HCT116 (cell line): ENCODE data around the gene SLC25A22. TPM values are rescaled to one million over a fixed set of nuclear protein-coding genes. Genes with fewer than 3 reads are reported as not detected.

ENCODE experiments used
- ATAC-seq: fragments of 200-7000 bp; cut with Tn5 transposase; 2 replicates; pipeline ENCODE4 v1.9.1; 2020; ENCODE audit warnings: mild to moderate bottlenecking, moderate library complexity
- BruUV-seq: library from RNA; stranded (reverse); fragments of 400-500 nt; replicated peaks from 2 replicates; lab custom pipeline; 2021; lab: Mats Ljungman, UMichigan
- CTCF ChIA-PET: fragments of 300-600 bp; sonication (Branson Sonifier 250); formaldehyde crosslinking; loops from one replicate; lab custom pipeline; 2021; ENCODE audit warnings: antibody characterized with exemption; lab: Charles Lee
- POLR2A ChIA-PET: fragments of 300-600, 350-600 bp; sonication (Branson Sonifier 250); formaldehyde crosslinking; loops from one replicate; lab custom pipeline; 2021; ENCODE audit warnings: antibody characterized with exemption; lab: Charles Lee
- RAD21 ChIA-PET, 2 experiments: fragments of 300-600 bp; sonication (Branson Sonifier 250); formaldehyde crosslinking; loops; one replicate each; lab custom pipeline; 2023; ENCODE audit warnings: low total read pairs in 2 of 2; ENCODE audit not compliant: uncharacterized antibody in 2 of 2, unreplicated experiment in 2 of 2, low non-redundant PET in 1 of 2; lab: Charles Lee
- DNase-seq: peaks from one replicate; pipeline ENCODE4 v3.0.0-alpha.2; 2010; ENCODE audit warnings: low read depth, low spot score
- H2AFZ ChIP-seq: fragments of 200-600 bp; shearing (Covaris generic), sonication (generic); 2 replicates; pipeline ENCODE4 v1.6.1; 2017; ENCODE audit warnings: low read depth, mixed run types, mixed read lengths, antibody characterized with exemption, low read length; ENCODE audit not compliant: poor library complexity, severe bottlenecking
- H3K27ac ChIP-seq: 2 replicates; pipeline ENCODE4 v1.5.1; 2012; ENCODE audit warnings: low read depth, low read length
- H3K27me3 ChIP-seq: fragments of 200-600 bp; sonication (generic); 2 replicates; pipeline ENCODE4 v1.6.1; 2016; ENCODE audit warnings: mixed run types, low read length, mixed read lengths; ENCODE audit not compliant: insufficient read depth
- H3K36me3 ChIP-seq, 2 experiments: fragments of 200-500 bp in 1 of 2; fragments of 200-600 bp in 1 of 2; sonication (Bioruptor generic) in 1 of 2; sonication (generic) in 1 of 2; 2 replicates each; pipeline versions ENCODE4 v1.5.1 to v1.6.1; 2014 to 2016; ENCODE audit warnings: low read length in 2 of 2, inconsistent platforms in 1 of 2, mixed read lengths in 1 of 2, mixed run types in 1 of 2; ENCODE audit not compliant: insufficient read depth in 2 of 2, control insufficient read depth in 1 of 2
- H3K4me1 ChIP-seq, 2 experiments: fragments of 200-600 bp in 1 of 2; sonication (generic) in 1 of 2; 2 replicates each; pipeline versions ENCODE4 v1.5.1 to v1.6.1; 2012 to 2017; ENCODE audit warnings: low read length in 2 of 2, inconsistent platforms in 1 of 2, mild to moderate bottlenecking in 1 of 2, mixed read lengths in 1 of 2, mixed run types in 1 of 2, moderate library complexity in 1 of 2; ENCODE audit not compliant: insufficient read depth in 2 of 2, control insufficient read depth in 1 of 2
- H3K4me2 ChIP-seq: fragments of 200-600 bp; sonication (generic); 2 replicates; pipeline ENCODE4 v1.6.1; 2017; ENCODE audit warnings: mixed run types, low read length, mixed read lengths
- H3K4me3 ChIP-seq, 2 experiments: fragments of 200-600 bp in 1 of 2; sonication (generic) in 1 of 2; replicated peaks in 1 of 2; 2 replicates each; pipeline ENCODE4 v1.5.1; 2011 to 2016; ENCODE audit warnings: low read length in 2 of 2, control low read depth in 1 of 2, low read depth in 1 of 2, mild to moderate bottlenecking in 1 of 2, mixed read lengths in 1 of 2, mixed run types in 1 of 2
- H3K79me2 ChIP-seq: fragments of 200-600 bp; sonication (generic); 2 replicates; pipeline ENCODE4 v1.6.1; 2017; ENCODE audit warnings: mild to moderate bottlenecking, mixed run types, low read length, moderate library complexity, mixed read lengths; ENCODE audit not compliant: insufficient read depth
- H3K9ac ChIP-seq: fragments of 200-600 bp; sonication (generic); 2 replicates; pipeline ENCODE4 v1.6.1; 2016; ENCODE audit warnings: low read length, mixed read lengths
- H3K9me2 ChIP-seq: fragments of 200-600 bp; sonication (generic), shearing (Covaris generic); 2 replicates; pipeline ENCODE4 v1.6.1; 2017; ENCODE audit warnings: mixed run types, mild to moderate bottlenecking, moderate library complexity; ENCODE audit not compliant: insufficient read depth
- H3K9me3 ChIP-seq, 2 experiments: fragments of 200-500 bp in 1 of 2; fragments of 200-600 bp in 1 of 2; sonication (Bioruptor generic) in 1 of 2; sonication (generic) in 1 of 2; 2 replicates each; pipeline ENCODE4 v1.6.1; 2014 to 2017; ENCODE audit warnings: low read length in 2 of 2, mixed read lengths in 2 of 2, inconsistent platforms in 1 of 2, low read depth in 1 of 2, mild to moderate bottlenecking in 1 of 2, mixed run types in 1 of 2, moderate library complexity in 1 of 2; ENCODE audit not compliant: control insufficient read depth in 1 of 2, insufficient read depth in 1 of 2
- H4K20me1 ChIP-seq: fragments of 200-600 bp; sonication (generic), shearing (Covaris generic); 2 replicates; pipeline ENCODE4 v1.6.1; 2017; ENCODE audit warnings: mixed run types, mild to moderate bottlenecking, moderate library complexity; ENCODE audit not compliant: insufficient read depth
- CTCF ChIP-seq, 3 experiments: fragments of 200-600 bp in 1 of 3; sonication (generic) in 1 of 3; IDR thresholded peaks in 2 of 3; conservative IDR thresholded peaks in 1 of 3; 2 replicates each; pipeline ENCODE4 v1.5.1; 2012 to 2017; ENCODE audit warnings: low read depth in 2 of 3, low read length in 2 of 3, antibody characterized with exemption in 1 of 3, borderline replicate concordance in 1 of 3, control low read depth in 1 of 3, mild to moderate bottlenecking in 1 of 3, mixed read lengths in 1 of 3, mixed run types in 1 of 3, moderate library complexity in 1 of 3; ENCODE audit not compliant: insufficient read depth in 1 of 3
- POLR2AphosphoS5 ChIP-seq: IDR thresholded peaks from 2 replicates; pipeline ENCODE4 v1.6.1; 2011; ENCODE audit warnings: mild to moderate bottlenecking, low read depth, low read length, moderate library complexity
- SP1 ChIP-seq: IDR thresholded peaks from 2 replicates; pipeline ENCODE4 v1.6.1; 2012; ENCODE audit warnings: low read depth
- ZBTB33 ChIP-seq: IDR thresholded peaks from 2 replicates; pipeline ENCODE4 v1.6.1; 2011; ENCODE audit warnings: mild to moderate bottlenecking, low read length, moderate library complexity; ENCODE audit not compliant: insufficient replicate concordance; ENCODE audit errors: extremely low read depth
- ZFX ChIP-seq: fragments of 450-650 bp; IDR thresholded peaks from 2 replicates; pipeline ENCODE4 v1.6.1; 2017
- intact Hi-C: fragments of 100-400 bp; cut with micrococcal nuclease; formaldehyde crosslinking; loops from 2 replicates; pipeline ENCODE4 v1.10.0; 2022
- total RNA-seq: library from RNA; stranded (reverse); gene quantifications from one replicate; pipeline ENCODE4 v1.2.1, GENCODE V29; 2021; ENCODE audit not compliant: unreplicated experiment

Gene SLC25A22
- total RNA-seq, 1 experiment from 2014 or later: 62.0 TPM

- TF ChIP-seq POLR2AphosphoS5 (peak; percentile 40; the same call in 1 of the 2 replicates), ZFX (no peak), SP1 (no peak)
- H3K4me3 ChIP-seq: peak overlapping the region; percentile 66 to 98
- H3K9me2 ChIP-seq: no peaks in the 10 kb centered on the region
- H3K9ac ChIP-seq: peak overlapping the region; percentile 99
- ATAC-seq: peak; percentile 50
- ChIA-PET RAD21 (no interaction called here), CTCF (interaction anchor here (0.6 to 1.3 kb wide), 5 partner anchors 9 to 207 kb away, joined by 3 to 7 read pairs (median 3); partner anchors contain the start of genes PNPLA2 and TMEM80), POLR2A (interaction anchor here (1.9 to 2.5 kb wide), 2 partner anchors 10 to 25 kb away, joined by 11 to 14 read pairs; partner anchors contain the start of gene PNPLA2)
- H3K4me1 ChIP-seq: peaks cover 32 to 62% of the 10 kb centered on the region in 2 experiments
- peak overlapping the region; percentile 97 for H3K27ac ChIP-seq
- peaks cover 0 to 21% of the 10 kb centered on the region in 2 experiments; a peak in 3 of 4 replicates for H3K36me3 ChIP-seq
- peaks cover 49% of the 10 kb centered on the region for H3K79me2 ChIP-seq
- H3K27me3 ChIP-seq: no peaks in the 10 kb centered on the region
- intact Hi-C loops: loop anchor here (5.0 kb wide), 1 partner anchor 37 kb away; the partner anchor contains the start of genes PIDD1 and RPLP2
- no peak overlapping the region for H2AFZ ChIP-seq
- peak overlapping the region; percentile 92 for H3K4me2 ChIP-seq
- H3K9me3 ChIP-seq: no peaks in the 10 kb centered on the region
- no peak for DNase-seq
- no TSS peak for BruUV-seq
- H4K20me1 ChIP-seq: peaks cover 12% of the 10 kb centered on the region; the same call in 1 of the 2 replicates
Observed at GRCh38 chr11:843818-844692, 46.0 kb upstream of the SLC25A22 start.

GRCh38 chr11:843086-843734, 45.1 kb upstream of the SLC25A22 start:
- peaks cover 39 to 65% of the 10 kb centered on the region in 2 experiments for H3K4me1 ChIP-seq
- CTCF ChIA-PET: interaction anchor here (1.2 to 1.3 kb wide), 2 partner anchors 8 to 13 kb away, joined by 5 to 7 read pairs; no protein-coding TSS in a partner anchor
- ATAC-seq (peak; percentile 0; the same call in 1 of the 2 replicates), DNase-seq (no peak)
- H3K9me3 ChIP-seq: no peaks in the 10 kb centered on the region
- RAD21 ChIA-PET: no interaction called here
- H3K9me2 ChIP-seq: no peaks in the 10 kb centered on the region
- H3K27ac ChIP-seq: peak overlapping the region; percentile 97
- H3K27me3 ChIP-seq: no peaks in the 10 kb centered on the region
- peaks cover 54% of the 10 kb centered on the region for H3K79me2 ChIP-seq
- intact Hi-C loops: loop anchor here (5.0 kb wide), 1 partner anchor 36 kb away; the partner anchor contains the start of genes PIDD1 and RPLP2
- BruUV-seq: no TSS peak
- H2AFZ ChIP-seq: no peak overlapping the region
- peak overlapping the region; percentile 99 for H3K9ac ChIP-seq
- H4K20me1 ChIP-seq: peaks cover 17% of the 10 kb centered on the region; the same call in 1 of the 2 replicates
- POLR2A ChIA-PET: interaction anchor here (0.7 to 2.5 kb wide), 6 partner anchors 9 to 230 kb away, joined by 3 to 14 read pairs (median 4); partner anchors contain the start of gene PNPLA2
- peak overlapping the region; percentile 66 to 98 for H3K4me3 ChIP-seq
- H3K4me2 ChIP-seq: peak overlapping the region; percentile 92
- H3K36me3 ChIP-seq: peaks cover 0 to 23% of the 10 kb centered on the region in 2 experiments; a peak in 2 of 4 replicates
- TF ChIP-seq ZBTB33 (no peak), CTCF (IDR thresholded peaks at IDR 0.05 in 2 of 3, conservative IDR thresholded peaks at IDR 0.05 in 1 of 3; ENCODE audit: borderline replicate concordance in 1 of 3, insufficient read depth in 1 of 3, low read depth in 2 of 3, low read length in 2 of 3) (0 out of 6 replicates have a peak, but pooled peaks of 1 of the 3 experiments have one; percentile 5)
